Psoas muscle (tissue), 8 donors: Measurements from ENCODE around the gene ZHX3. TPM values are rescaled to one million over a fixed set of nuclear protein-coding genes. Genes with fewer than 3 reads are reported as not detected.

Source experiments
- ATAC-seq, 4 donors: fragments of 200-7000 bp; cut with Tn5 transposase; one replicate each; pipeline ENCODE4 v1.9.1; 2020; ENCODE audit warnings: moderate library complexity in 3 of 4, mild to moderate bottlenecking in 2 of 4
- DNase-seq, 2 donors: peaks; one replicate each; pipeline ENCODE4 v3.0.0-alpha.2; 2020
- H3K27ac ChIP-seq: fragments of 200-600 bp; one replicate; pipeline ENCODE4 v1.8.0; 2022
- H3K27me3 ChIP-seq, 3 donors: fragments of 200-600 bp in 1 of 3; one replicate each; pipeline versions ENCODE4 v1.6.1 to v1.8.0; 2013 to 2022; ENCODE audit warnings: low read length in 2 of 3, mild to moderate bottlenecking in 2 of 3, moderate library complexity in 1 of 3; ENCODE audit not compliant: insufficient read depth in 3 of 3
- H3K36me3 ChIP-seq, 2 donors: fragments of 200-600 bp in 1 of 2; one replicate each; pipeline versions ENCODE4 v1.6.1 to v1.8.0; 2013 to 2022; ENCODE audit warnings: low read depth in 1 of 2, mild to moderate bottlenecking in 1 of 2, moderate library complexity in 1 of 2; ENCODE audit not compliant: insufficient read depth in 1 of 2
- H3K4me1 ChIP-seq: fragments of 200-600 bp; one replicate; pipeline ENCODE4 v1.8.0; 2022
- H3K4me3 ChIP-seq: fragments of 200-600 bp; one replicate; pipeline ENCODE4 v1.8.0; 2022; ENCODE audit warnings: mild to moderate bottlenecking
- H3K9me3 ChIP-seq: fragments of 200-600 bp; one replicate; pipeline ENCODE4 v1.8.0; 2022
- CTCF ChIP-seq: fragments of 200-600 bp; IDR thresholded peaks from one replicate; pipeline ENCODE4 v1.8.0; 2022; ENCODE audit warnings: antibody characterized with exemption
- WGBS, 3 donors: extraction: QIAGEN DNeasy Blood & Tissue Kit; methylation state at CpG; one replicate each; pipeline versions ENCODE4 v1.1.6 to v1.1.7; 2013; 5-methylcytosine and 5-hydroxymethylcytosine counted together
- intact Hi-C, 2 donors: fragments of 100-400 bp; cut with DNase I; formaldehyde crosslinking; loops; one replicate each; pipeline versions ENCODE4 v1.11.0 to v1.14.2; 2022
- polyA plus RNA-seq, 3 donors: library from polyadenylated mRNA; stranded (reverse); fragments of 200-250 nt; gene quantifications; one replicate each; pipeline ENCODE4 v1.2.3, GENCODE V29; 2013
- total RNA-seq, 4 donors: library from RNA; stranded (reverse); fragmentation: NEBNext Ultra II Directional in 2 of 4; extraction: Animal tissue kit (Norgen Biotek cat#: 25700) in 2 of 4; gene quantifications; one replicate each; pipeline versions ENCODE4 v1.2.1 to v1.2.4, GENCODE V29; 2021 to 2023
- donor health status: healthy with polysubstance abuse.
- donor health status: DM: no; HTN: no; CAD: no; lungs with moderate emphysema.
- donor health status: Bipolar disorder and iron deficiency.
- donor health status: healthy.
- donor health status: DM: yes; HTN: yes; CAD: no.
- donor health status: DM: no; HTN: no; CAD: no.
- donor health status: DM: no; HTN: no; CAD: no.
- donor health status: DM: yes; HTN: yes; CAD: no.

The ZHX3 gene
- total and polyA plus RNA-seq, 7 donors, result 7.0 to 47.7 (median 39.6) TPM

- Histone ChIP-seq H3K4me1 (peaks cover 7% of the 10 kb centered on the region), H3K27me3 (no peaks in the 10 kb centered on the region), H3K9me3 (no peaks in the 10 kb centered on the region), H3K4me3 (no peak overlapping the region), H3K36me3 (peaks cover 3 to 63% of the 10 kb centered on the region in 2 donors), H3K27ac (no peak overlapping the region)
- ATAC-seq, result peak in 2 of 4 donors; percentile 17 to 41
- TF ChIP-seq CTCF, result no peak
- intact Hi-C loops, result no loop called here
- DNase-seq, result no peak
- WGBS, 3 donors, result 22 to 43% (median 28%) methylated on average over 1 of the region's 1 CpG
These were observed 155.6 kb downstream of the ZHX3 start for GRCh38 chr20:41161886-41162285.

- TF ChIP-seq CTCF, result no peak
- Histone ChIP-seq H3K27ac (no peak overlapping the region), H3K4me1 (peaks cover 15% of the 10 kb centered on the region), H3K27me3 (no peaks in the 10 kb centered on the region), H3K4me3 (no peak overlapping the region), H3K9me3 (no peaks in the 10 kb centered on the region), H3K36me3 (peaks cover 3 to 51% of the 10 kb centered on the region in 2 donors)
- WGBS, 3 donors, result 42 to 60% (median 48%) methylated on average over 2 of the region's 2 CpGs
- intact Hi-C loops, result no loop called here
- DNase-seq (no peak), ATAC-seq (no peak)
These were observed 156.8 kb downstream of the ZHX3 start for GRCh38 chr20:41160686-41161085.

GRCh38 chr20:41159547-41159946, 158.0 kb downstream of the ZHX3 start:
- Histone ChIP-seq H3K27ac (no peak overlapping the region), H3K27me3 (no peaks in the 10 kb centered on the region), H3K9me3 (no peaks in the 10 kb centered on the region), H3K4me3 (no peak overlapping the region), H3K36me3 (peaks cover 3 to 40% of the 10 kb centered on the region in 2 donors), H3K4me1 (peaks cover 25% of the 10 kb centered on the region)
- no peak for TF ChIP-seq CTCF
- DNase-seq (no peak), ATAC-seq (no peak)
- 76 to 81% (median 79%) methylated on average over 10 of the region's 10 CpGs for WGBS, 3 donors
- intact Hi-C loops, result no loop called here

GRCh38 chr20:41158082-41158625, 159.4 kb downstream of the ZHX3 start:
- DNase-seq (peak in 1 of 2 donors; percentile 2), ATAC-seq (no peak)
- TF ChIP-seq CTCF, result no peak
- H3K36me3 ChIP-seq, result peaks cover 0 to 26% of the 10 kb centered on the region in 2 donors
- no peaks in the 10 kb centered on the region for H3K27me3 ChIP-seq
- 73 to 81% (median 73%) methylated on average over 6 of the region's 6 CpGs for WGBS, 3 donors
- H3K4me1 ChIP-seq, result peaks cover 39% of the 10 kb centered on the region
- intact Hi-C loops, result no loop called here
- no peak overlapping the region for H3K27ac ChIP-seq
- no peak overlapping the region for H3K4me3 ChIP-seq
- H3K9me3 ChIP-seq, result no peaks in the 10 kb centered on the region

GRCh38 chr20:41155261-41155660, 162.3 kb downstream of the ZHX3 start:
- no peaks in the 10 kb centered on the region for H3K27me3 ChIP-seq
- TF ChIP-seq CTCF, result no peak
- peaks cover 61% of the 10 kb centered on the region for H3K4me1 ChIP-seq
- intact Hi-C loops, result no loop called here
- ATAC-seq (peak in 3 of 4 donors; percentile 23 to 51 (median 26)), DNase-seq (no peak)
- H3K36me3 ChIP-seq, result peaks cover 0 to 9% of the 10 kb centered on the region in 2 donors
- 55 to 62% (median 56%) methylated on average over 7 of the region's 7 CpGs for WGBS, 3 donors
- no peak overlapping the region for H3K27ac ChIP-seq
- no peaks in the 10 kb centered on the region for H3K9me3 ChIP-seq
- H3K4me3 ChIP-seq, result no peak overlapping the region
